Stomach (tissue), 9 donors: ENCODE results near the gene TXNDC12. TPM values are rescaled to one million over a fixed set of nuclear protein-coding genes. Genes with fewer than 3 reads are reported as not detected.
"Not testable (repeated sequence)": the region's sequence is repeated elsewhere in the genome, so short reads cannot be mapped to it uniquely, and the experiment has no call there.

Source experiments
- DNase-seq, 2 donors: peaks; one replicate each; pipeline versions ENCODE4 v3.0.0 to v3.0.0-alpha.2; 2013 to 2019
- H3K27ac ChIP-seq, 5 donors: fragments of 200-600 bp in 4 of 5; sonication (generic) in 4 of 5; one replicate each; pipeline ENCODE4 v1.5.1; 2013 to 2019; ENCODE audit warnings: mild to moderate bottlenecking in 1 of 5, moderate library complexity in 1 of 5
- H3K27me3 ChIP-seq, 3 donors: fragments of 200-600 bp; sonication (generic); one replicate each; pipeline ENCODE4 v1.5.1; 2017 to 2019; ENCODE audit warnings: mixed run types in 1 of 3
- H3K36me3 ChIP-seq, 4 donors: fragments of 200-600 bp; sonication (generic); 1 replicate in 3 of 4; 2 replicates in 1 of 4; pipeline ENCODE4 v1.5.1; 2016 to 2019
- H3K4me1 ChIP-seq, 4 donors: fragments of 200-600 bp; sonication (generic); one replicate each; pipeline ENCODE4 v1.5.1; 2016 to 2019
- H3K4me3 ChIP-seq, 4 donors: fragments of 200-600 bp; sonication (generic) in 3 of 4; one replicate each; pipeline ENCODE4 v1.5.1; 2016 to 2019; ENCODE audit warnings: mild to moderate bottlenecking in 1 of 4
- H3K9me3 ChIP-seq, 4 donors: fragments of 200-600 bp; sonication (generic); one replicate each; pipeline ENCODE4 v1.5.1; 2016 to 2019
- CTCF ChIP-seq, 7 experiments: fragments of 450-650 bp in 4 of 7; fragments of 200-600 bp in 3 of 7; sonication (generic) in 3 of 7; IDR thresholded peaks; one replicate each; pipeline ENCODE4 v1.5.1; 2016 to 2019; ENCODE audit warnings: antibody characterized with exemption in 7 of 7, control low read depth in 2 of 7, mild to moderate bottlenecking in 1 of 7
- EP300 ChIP-seq: sonication (generic); formaldehyde crosslinking; IDR thresholded peaks from one replicate; pipeline ENCODE4 v1.6.1; 2017; ENCODE audit warnings: antibody characterized with exemption
- POLR2A ChIP-seq, 4 donors: fragments of 450-650 bp; IDR thresholded peaks; one replicate each; pipeline ENCODE4 v1.6.1; 2016; ENCODE audit warnings: antibody characterized with exemption in 4 of 4, control low read depth in 2 of 4, mild to moderate bottlenecking in 1 of 4, moderate library complexity in 1 of 4
- POLR2AphosphoS5 ChIP-seq, 3 donors: sonication (generic); formaldehyde crosslinking; IDR thresholded peaks; one replicate each; pipeline ENCODE4 v1.6.1; 2016; ENCODE audit warnings: antibody characterized with exemption in 3 of 3
- WGBS, 5 donors: extraction: QIAGEN DNeasy Blood & Tissue Kit in 3 of 5; methylation state at CpG; one replicate each; pipeline versions ENCODE4 v1.1.5 to v1.1.7; 2013 to 2018; 5-methylcytosine and 5-hydroxymethylcytosine counted together
- intact Hi-C: fragments of 100-400 bp; cut with DNase I; formaldehyde crosslinking; loops from one replicate; pipeline ENCODE4 v1.15.1; 2023; ENCODE audit warnings: low total_unique reads
- polyA plus RNA-seq, 3 donors: library from polyadenylated mRNA; stranded (reverse); fragments of 200-250 nt; gene quantifications; one replicate each; pipeline ENCODE4 v1.2.3, GENCODE V29; 2013
- total RNA-seq, 5 donors: library from RNA; depleted of rRNA; stranded (reverse); fragments of >200 nt; gene quantifications; one replicate each; pipeline versions ENCODE4 v1.1.0 to v1.2.3, GENCODE V29; 2014 to 2016
- donor health status: healthy with polysubstance abuse.
- donor health status: Bipolar disorder and iron deficiency.
- donor health status: healthy.

Gene TXNDC12
- total and polyA plus RNA-seq, 8 donors = 12.5 to 51.6 (median 23.5) TPM

GRCh38 chr1:52032124-52032784 lies 22.7 kb downstream of the TXNDC12 start:
- Histone ChIP-seq H3K27ac (peak overlapping the region; percentile 90 to 94 (median 92)), H3K27me3 (no peaks in the 10 kb centered on the region), H3K9me3 (no peaks in the 10 kb centered on the region), H3K36me3 (peaks cover 0 to 17% (median 9%) of the 10 kb centered on the region in 4 donors), H3K4me3 (peak overlapping the region; percentile 70 to 86 (median 81)), H3K4me1 (peaks cover 29 to 57% (median 46%) of the 10 kb centered on the region in 4 donors)
- intact Hi-C loops = no loop called here
- DNase-seq = peak in 1 of 2 donors; percentile 6
- no peak for TF ChIP-seq POLR2A (IDR thresholded peaks at IDR 0.05)
- TF ChIP-seq CTCF (IDR thresholded peaks at IDR 0.05) = no peak
- TF ChIP-seq POLR2AphosphoS5 (IDR thresholded peaks at IDR 0.05) = no peak
- no peak for TF ChIP-seq EP300
- 29 to 42% (median 36%) methylated on average over 5 of the region's 5 CpGs for WGBS, 5 donors

- H3K27me3 ChIP-seq, H3K4me3 ChIP-seq, intact Hi-C loops, H3K9me3 ChIP-seq: not testable (repeated sequence)
- peak; percentile 18 to 26 for DNase-seq
- WGBS, 5 donors = 35 to 61% (median 57%) methylated on average over 5 of the region's 5 CpGs
- H3K36me3 ChIP-seq = peaks cover 8 to 39% (median 28%) of the 10 kb centered on the region in 4 donors
- H3K27ac ChIP-seq = peak overlapping the region; percentile 45 to 57 (median 49)
- peaks cover 29 to 51% (median 44%) of the 10 kb centered on the region in 4 donors for H3K4me1 ChIP-seq
These were observed 26.2 kb downstream of the TXNDC12 start for GRCh38 chr1:52028839-52029238.

- DNase-seq = peak in 1 of 2 donors; percentile 48
- Histone ChIP-seq H3K4me3 (no peak overlapping the region), H3K36me3 (peaks cover 14 to 45% (median 33%) of the 10 kb centered on the region in 4 donors), H3K27me3 (no peaks in the 10 kb centered on the region), H3K4me1 (peaks cover 29 to 49% (median 44%) of the 10 kb centered on the region in 4 donors), H3K27ac (peak overlapping the region in 4 of 5 donors; percentile 46 to 57 (median 53)), H3K9me3 (no peaks in the 10 kb centered on the region)
- TF ChIP-seq CTCF (IDR thresholded peaks at IDR 0.05) (no peak), POLR2AphosphoS5 (IDR thresholded peaks at IDR 0.05) (no peak)
- 20 to 63% (median 41%) methylated on average over 1 of the region's 1 CpG for WGBS, 5 donors
- intact Hi-C loops = no loop called here
These were observed 26.7 kb downstream of the TXNDC12 start for GRCh38 chr1:52028328-52028727.

- Histone ChIP-seq H3K4me3 (no peak overlapping the region), H3K9me3 (no peaks in the 10 kb centered on the region), H3K27me3 (no peaks in the 10 kb centered on the region), H3K27ac (no peak overlapping the region), H3K36me3 (peaks cover 26 to 65% (median 53%) of the 10 kb centered on the region in 4 donors), H3K4me1 (peaks cover 13 to 32% (median 28%) of the 10 kb centered on the region in 4 donors)
- intact Hi-C loops = no loop called here
- DNase-seq = no peak
- TF ChIP-seq EP300 = no peak
- no peak for TF ChIP-seq POLR2A (IDR thresholded peaks at IDR 0.05)
- TF ChIP-seq CTCF (IDR thresholded peaks at IDR 0.05) = no peak
- no peak for TF ChIP-seq POLR2AphosphoS5 (IDR thresholded peaks at IDR 0.05)
- 96 to 100% (median 98%) methylated on average over 2 of the region's 2 CpGs for WGBS, 5 donors
These were observed 28.7 kb downstream of the TXNDC12 start for GRCh38 chr1:52026278-52026677.

GRCh38 chr1:52022133-52022532 lies 32.9 kb downstream of the TXNDC12 start:
- Histone ChIP-seq H3K9me3 (no peaks in the 10 kb centered on the region), H3K27ac (no peak overlapping the region), H3K36me3 (peaks cover 35 to 76% (median 68%) of the 10 kb centered on the region in 4 donors), H3K4me3 (no peak overlapping the region), H3K4me1 (no peaks in the 10 kb centered on the region), H3K27me3 (no peaks in the 10 kb centered on the region)
- TF ChIP-seq POLR2AphosphoS5 (IDR thresholded peaks at IDR 0.05) (no peak), EP300 (no peak), CTCF (IDR thresholded peaks at IDR 0.05) (no peak), POLR2A (IDR thresholded peaks at IDR 0.05) (no peak)
- intact Hi-C loops = no loop called here
- DNase-seq = no peak
- 68 to 84% (median 74%) methylated on average over 2 of the region's 2 CpGs for WGBS, 5 donors
